ENCODE data around the gene CXCL1.

CXCL1 gene

DNA sequence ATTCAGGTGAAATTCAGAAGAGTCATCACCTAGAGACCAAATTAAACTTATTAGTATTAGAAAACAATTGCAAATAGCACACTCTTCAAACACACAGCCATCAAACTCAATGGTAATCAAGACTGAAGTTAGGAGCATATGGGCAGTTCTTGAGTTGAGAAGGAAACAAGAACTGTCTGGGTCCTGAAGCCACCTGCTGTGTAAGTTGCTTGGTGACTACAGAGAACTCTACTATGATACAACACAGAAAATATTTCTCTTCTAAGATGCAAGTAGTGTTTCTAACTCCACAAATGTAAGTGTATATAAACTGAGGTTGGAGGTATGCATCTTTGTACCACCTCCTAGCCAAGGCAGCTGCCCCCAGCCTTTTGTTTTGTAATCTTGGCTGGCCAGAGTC is 16.4 kb upstream of the CXCL1 start:
- Histone ChIP-seq H3K9me3 (ENCODE audit: insufficient read depth, low read length) (no peaks in the 10 kb centered on the region), H3K9me2 (replicated peaks; ENCODE audit: insufficient read depth, low read length) (no peaks in the 10 kb centered on the region), H3F3A (ENCODE audit: insufficient read depth) (no peaks in the 10 kb centered on the region), H3K27ac (ENCODE audit: low read depth, low read length) (no peak overlapping the region), H2AFZ (ENCODE audit: low read depth, low read length, severe bottlenecking) (no peak overlapping the region), H3K27me3 (ENCODE audit: low read length) (no peaks in the 10 kb centered on the region), H3K9ac (ENCODE audit: low read length) (no peak overlapping the region), H4K20me1 (ENCODE audit: low read depth, low read length) (no peaks in the 10 kb centered on the region), H3K79me2 (ENCODE audit: insufficient read depth, low read length) (no peaks in the 10 kb centered on the region), H3K4me3 (ENCODE audit: insufficient read depth, low read length, poor library complexity, severe bottlenecking) (no peak overlapping the region), H3K4me2 (ENCODE audit: low read depth, low read length, poor library complexity, severe bottlenecking) (no peak overlapping the region), H3K36me3 (ENCODE audit: low read length) (no peaks in the 10 kb centered on the region)
- TF ChIP-seq, protein P1, sequence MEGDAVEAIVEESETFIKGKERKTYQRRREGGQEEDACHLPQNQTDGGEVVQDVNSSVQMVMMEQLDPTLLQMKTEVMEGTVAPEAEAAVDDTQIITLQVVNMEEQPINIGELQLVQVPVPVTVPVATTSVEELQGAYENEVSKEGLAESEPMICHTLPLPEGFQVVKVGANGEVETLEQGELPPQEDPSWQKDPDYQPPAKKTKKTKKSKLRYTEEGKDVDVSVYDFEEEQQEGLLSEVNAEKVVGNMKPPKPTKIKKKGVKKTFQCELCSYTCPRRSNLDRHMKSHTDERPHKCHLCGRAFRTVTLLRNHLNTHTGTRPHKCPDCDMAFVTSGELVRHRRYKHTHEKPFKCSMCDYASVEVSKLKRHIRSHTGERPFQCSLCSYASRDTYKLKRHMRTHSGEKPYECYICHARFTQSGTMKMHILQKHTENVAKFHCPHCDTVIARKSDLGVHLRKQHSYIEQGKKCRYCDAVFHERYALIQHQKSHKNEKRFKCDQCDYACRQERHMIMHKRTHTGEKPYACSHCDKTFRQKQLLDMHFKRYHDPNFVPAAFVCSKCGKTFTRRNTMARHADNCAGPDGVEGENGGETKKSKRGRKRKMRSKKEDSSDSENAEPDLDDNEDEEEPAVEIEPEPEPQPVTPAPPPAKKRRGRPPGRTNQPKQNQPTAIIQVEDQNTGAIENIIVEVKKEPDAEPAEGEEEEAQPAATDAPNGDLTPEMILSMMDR (IDR thresholded peaks at IDR 0.05; ENCODE audit: insufficient read depth, low read length, poor library complexity, severe bottlenecking), result no peak
- TF ChIP-seq EZH2phosphoT487 (conservative IDR thresholded peaks at IDR 0.05; ENCODE audit: low read length), result no peak

DNA sequence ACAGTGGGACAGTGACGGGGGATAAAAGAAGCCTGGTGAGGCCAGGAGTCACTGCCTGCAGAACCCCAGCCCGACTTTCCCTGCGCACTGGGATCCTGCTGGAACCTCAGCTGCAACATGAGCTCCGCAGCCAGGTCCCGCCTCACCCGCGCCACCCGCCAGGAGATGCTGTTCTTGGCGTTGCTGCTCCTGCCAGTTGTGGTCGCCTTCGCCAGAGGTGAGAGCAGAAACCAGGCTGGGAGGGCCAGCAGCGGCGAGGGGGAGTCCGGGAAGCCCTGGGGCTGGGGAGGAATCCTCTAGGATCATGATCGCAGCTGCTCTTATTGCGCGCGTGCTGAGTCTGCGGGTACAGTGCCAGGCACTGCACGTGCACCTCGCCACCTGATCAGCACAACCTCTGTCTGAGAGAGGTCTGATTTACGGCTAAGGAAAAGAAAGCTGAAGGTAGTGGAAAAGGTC is 15.9 kb upstream of the CXCL1 start, which contains the start of gene PF4V1:
PF4V1 (plus strand) TSS at position 51 of the 459 bp plus-strand sequence; CDS start at position 118, 67 bp downstream.
- H3K9ac ChIP-seq (ENCODE audit: low read length), result no peak within 1 kb of the TSS
- H3K79me2 ChIP-seq (ENCODE audit: insufficient read depth, low read length), result no peaks in the 10 kb centered on the region
- no peaks in the 10 kb centered on the region for H3K36me3 ChIP-seq (ENCODE audit: low read length)
- H3K4me2 ChIP-seq (ENCODE audit: low read depth, low read length, poor library complexity, severe bottlenecking), result no peak within 1 kb of the TSS
- no peak within 1 kb of the TSS for H2AFZ ChIP-seq (ENCODE audit: low read depth, low read length, severe bottlenecking)
- no peaks in the 10 kb centered on the region for H3K9me3 ChIP-seq (ENCODE audit: insufficient read depth, low read length)
- no peak within 1 kb of the TSS for H3K27ac ChIP-seq (ENCODE audit: low read depth, low read length)
- no peaks in the 10 kb centered on the region for H3K27me3 ChIP-seq (ENCODE audit: low read length)
- H3K9me2 ChIP-seq (replicated peaks; ENCODE audit: insufficient read depth, low read length), result no peaks in the 10 kb centered on the region
- no peak for TF ChIP-seq EZH2phosphoT487 (conservative IDR thresholded peaks at IDR 0.05; ENCODE audit: low read length)
- TF ChIP-seq, protein P1 (IDR thresholded peaks at IDR 0.05; ENCODE audit: insufficient read depth, low read length, poor library complexity, severe bottlenecking), result no peak
- no peaks in the 10 kb centered on the region for H3F3A ChIP-seq (ENCODE audit: insufficient read depth)
- H3K4me3 ChIP-seq (ENCODE audit: insufficient read depth, low read length, poor library complexity, severe bottlenecking), result no peak within 1 kb of the TSS
- H4K20me1 ChIP-seq (ENCODE audit: low read depth, low read length), result no peaks in the 10 kb centered on the region

DNA sequence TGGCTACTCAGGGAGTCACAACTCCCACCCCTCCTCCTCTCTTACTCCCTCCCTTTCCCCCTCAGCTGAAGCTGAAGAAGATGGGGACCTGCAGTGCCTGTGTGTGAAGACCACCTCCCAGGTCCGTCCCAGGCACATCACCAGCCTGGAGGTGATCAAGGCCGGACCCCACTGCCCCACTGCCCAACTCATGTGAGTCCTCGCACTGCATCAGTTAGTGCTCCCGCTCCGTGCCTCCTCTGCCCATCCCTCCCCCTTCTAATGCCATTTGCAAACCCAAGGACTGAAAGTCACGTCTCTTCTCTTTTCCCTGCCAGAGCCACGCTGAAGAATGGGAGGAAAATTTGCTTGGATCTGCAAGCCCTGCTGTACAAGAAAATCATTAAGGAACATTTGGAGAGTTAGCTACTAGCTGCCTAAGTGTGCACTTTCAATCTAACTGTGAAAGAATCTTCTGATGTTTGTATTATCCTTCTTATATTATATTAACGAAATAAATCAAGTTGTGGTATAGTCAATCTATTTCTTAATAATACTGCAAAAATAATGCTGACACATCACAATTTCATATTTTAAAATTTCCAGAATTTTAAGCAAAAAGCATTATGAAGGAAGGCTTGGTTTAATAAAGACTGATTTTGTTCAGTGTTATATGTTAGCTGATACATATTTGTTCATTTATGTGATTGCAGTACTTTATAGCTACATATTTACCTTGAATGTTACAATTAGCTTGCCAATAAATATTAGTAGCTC is 15.3 kb upstream of the CXCL1 start:
- Histone ChIP-seq H3K9me2 (replicated peaks; ENCODE audit: insufficient read depth, low read length) (no peaks in the 10 kb centered on the region), H3K27me3 (ENCODE audit: low read length) (no peaks in the 10 kb centered on the region), H4K20me1 (ENCODE audit: low read depth, low read length) (no peaks in the 10 kb centered on the region), H3F3A (ENCODE audit: insufficient read depth) (no peaks in the 10 kb centered on the region), H3K4me2 (ENCODE audit: low read depth, low read length, poor library complexity, severe bottlenecking) (no peak overlapping the region), H3K27ac (ENCODE audit: low read depth, low read length) (no peak overlapping the region), H3K9ac (ENCODE audit: low read length) (no peak overlapping the region), H3K4me3 (ENCODE audit: insufficient read depth, low read length, poor library complexity, severe bottlenecking) (no peak overlapping the region), H3K9me3 (ENCODE audit: insufficient read depth, low read length) (no peaks in the 10 kb centered on the region), H2AFZ (ENCODE audit: low read depth, low read length, severe bottlenecking) (no peak overlapping the region), H3K36me3 (ENCODE audit: low read length) (no peaks in the 10 kb centered on the region), H3K79me2 (ENCODE audit: insufficient read depth, low read length) (no peaks in the 10 kb centered on the region)
- no peak for TF ChIP-seq EZH2phosphoT487 (conservative IDR thresholded peaks at IDR 0.05; ENCODE audit: low read length)
- TF ChIP-seq, protein P1 (IDR thresholded peaks at IDR 0.05; ENCODE audit: insufficient read depth, low read length, poor library complexity, severe bottlenecking), result no peak
